ENCODE measurements around the gene SLC6A4.
A peak's percentile ranks its signal among the peaks of the same experiment; 100 is the strongest.

Gene SLC6A4

GRCh38 chr17:30235386-30236296, at the start of gene SLC6A4:
SLC6A4 (minus strand) TSS chr17:30235697; CDS start chr17:30221958, 13,739 bp downstream.
- DNase-seq (ENCODE audit: low spot score), result peak; percentile 58

DNA sequence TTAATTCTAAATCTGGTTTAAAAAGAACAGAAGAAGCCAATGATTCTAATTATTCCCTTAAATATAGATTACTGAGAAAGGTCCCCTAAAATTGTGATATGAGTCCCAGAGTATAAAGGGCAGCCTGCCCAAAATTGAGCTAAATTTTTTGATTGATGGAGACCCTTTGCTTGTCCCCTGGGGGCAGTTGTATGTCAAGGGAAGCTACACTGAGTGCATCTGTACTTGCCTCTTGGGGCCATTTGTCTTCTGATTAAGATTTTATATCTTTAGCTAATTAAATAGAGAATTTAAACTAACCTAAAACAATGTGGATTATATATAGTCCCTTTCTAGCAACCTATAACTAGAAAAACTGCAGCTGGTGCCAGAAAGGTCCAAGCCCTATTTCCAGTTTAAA, 43.7 kb upstream of the SLC6A4 start:
- DNase-seq (ENCODE audit: low spot score), result no peak

DNA sequence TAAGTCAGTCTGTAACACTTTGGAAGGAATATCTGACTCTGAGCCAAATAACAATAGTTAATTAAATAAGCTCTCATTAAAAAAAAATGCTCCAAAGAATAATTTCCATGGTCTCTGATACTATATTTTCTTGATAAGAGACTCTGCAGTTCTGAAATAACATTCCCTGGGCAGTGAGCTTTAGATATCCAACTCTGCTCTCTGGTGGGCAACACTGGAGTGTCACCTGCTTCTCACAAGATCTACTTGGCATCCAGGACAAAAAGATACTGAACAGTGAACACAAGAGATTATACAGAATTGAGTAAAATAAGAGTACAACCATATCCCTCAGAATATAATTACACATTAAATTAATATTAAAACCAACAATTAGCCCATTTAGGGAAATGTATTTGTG, 42.5 kb upstream of the SLC6A4 start:
- no peak for DNase-seq (ENCODE audit: low spot score)

- no peak for DNase-seq (ENCODE audit: low spot score)
Observed at GRCh38 chr17:30275911-30276310, 40.4 kb upstream of the SLC6A4 start.

DNA sequence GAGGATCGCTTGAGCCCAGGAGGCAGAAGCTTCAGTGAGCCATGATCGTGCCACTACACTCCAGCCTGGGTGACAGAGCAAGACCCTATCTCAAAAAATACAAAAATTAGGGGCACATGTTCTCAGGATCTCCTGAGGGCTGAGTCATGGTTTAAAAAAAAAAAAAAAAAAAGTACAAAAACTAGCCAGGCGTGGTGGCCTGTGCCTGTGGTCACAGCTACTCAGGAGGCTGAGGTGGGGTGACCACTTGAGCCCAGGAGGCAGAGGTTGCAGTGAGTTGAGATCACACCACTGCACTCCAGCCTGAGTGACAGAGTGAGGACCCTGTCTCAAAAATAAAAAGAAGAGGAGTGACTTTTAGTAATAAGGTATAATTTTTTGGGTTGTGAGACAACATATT, 39.4 kb upstream of the SLC6A4 start:
- DNase-seq (ENCODE audit: low spot score), result no peak

DNA sequence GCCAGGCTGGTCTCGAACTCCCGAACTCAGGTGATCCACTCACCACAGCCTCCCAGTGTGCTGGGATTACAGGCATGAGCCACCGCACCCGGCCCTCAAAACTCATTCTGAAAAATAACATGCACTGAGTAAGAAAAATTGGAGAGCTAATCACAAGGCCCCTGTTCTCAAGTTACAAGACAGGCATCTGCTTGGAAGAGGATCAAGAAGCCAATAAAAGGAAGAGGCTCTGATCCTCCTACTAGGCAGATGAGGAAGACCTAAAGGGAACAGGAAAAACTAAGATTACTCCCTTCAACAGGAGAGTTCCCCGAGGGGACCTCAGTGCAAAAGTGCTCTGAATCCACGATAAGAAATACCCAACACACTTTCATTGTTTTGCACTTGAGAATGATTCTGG, 37.9 kb upstream of the SLC6A4 start:
- no peak for DNase-seq (ENCODE audit: low spot score)

DNA sequence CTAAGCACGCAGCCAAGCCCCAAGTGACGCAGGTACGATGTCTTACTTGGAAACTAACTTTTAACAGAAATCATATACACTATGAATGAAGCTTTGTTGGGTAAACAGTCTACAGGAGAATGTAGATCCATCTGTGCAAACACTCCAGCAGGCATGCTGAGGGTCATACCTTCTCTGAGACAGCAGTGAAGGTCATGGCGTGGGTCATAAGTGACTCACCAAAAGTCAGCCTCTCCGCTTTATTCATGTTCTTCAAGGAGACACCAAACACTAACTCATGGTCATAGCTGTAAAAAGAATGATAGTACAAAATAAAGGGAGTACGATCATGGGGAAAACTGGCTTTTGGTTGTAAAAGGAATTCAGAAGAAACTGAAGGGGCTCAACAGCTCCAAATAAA, 35.6 kb upstream of the SLC6A4 start:
- no peak for DNase-seq (ENCODE audit: low spot score)

GRCh38 chr17:30267625-30268024, 32.1 kb upstream of the SLC6A4 start:
- no peak for DNase-seq (ENCODE audit: low spot score)

GRCh38 chr17:30263552-30264333, 28.2 kb upstream of the SLC6A4 start:
- DNase-seq (ENCODE audit: low spot score), result no peak

GRCh38 chr17:30256756-30257506, 21.4 kb upstream of the SLC6A4 start:
- DNase-seq (ENCODE audit: low spot score), result no peak

DNA sequence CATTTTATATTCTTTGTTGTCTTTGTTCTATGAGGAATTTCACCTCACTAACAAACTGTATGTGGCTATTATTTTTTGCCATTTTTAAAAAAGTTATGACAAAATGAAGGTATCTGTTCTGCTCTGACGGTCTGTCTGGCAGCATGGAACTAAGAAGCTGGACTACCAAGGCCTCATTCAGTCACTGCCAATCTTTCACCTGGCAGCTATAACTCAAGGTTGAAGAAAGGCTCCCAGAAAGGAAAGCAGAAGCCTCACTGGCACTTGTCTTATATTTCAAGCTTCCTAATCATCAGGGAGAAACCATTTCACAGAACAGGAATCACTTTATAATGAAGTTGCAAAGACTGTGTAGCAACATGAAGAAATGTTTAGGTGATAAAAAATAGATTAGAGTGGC, 18.7 kb upstream of the SLC6A4 start:
- DNase-seq (ENCODE audit: low spot score), result no peak

DNA sequence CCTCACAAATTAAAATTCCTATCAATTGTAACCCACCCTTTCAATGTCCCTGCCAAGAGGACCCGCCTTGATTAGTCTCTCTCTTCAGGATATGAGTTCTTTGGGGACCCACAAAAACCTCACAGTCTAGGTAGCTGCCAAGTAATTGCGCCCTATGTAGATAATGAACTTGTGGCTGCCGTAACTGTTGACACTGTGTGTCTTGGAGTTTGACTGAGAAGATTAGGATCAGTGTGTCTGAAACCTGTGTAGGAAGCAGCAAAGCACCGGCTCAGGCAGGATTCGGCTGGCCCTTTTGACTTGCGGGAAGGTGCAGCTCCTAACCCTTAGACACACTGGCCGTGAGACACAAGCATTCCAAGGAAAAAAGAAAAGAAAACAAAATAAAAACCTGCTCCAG, 17.8 kb upstream of the SLC6A4 start:
- DNase-seq (ENCODE audit: low spot score), result no peak

DNA sequence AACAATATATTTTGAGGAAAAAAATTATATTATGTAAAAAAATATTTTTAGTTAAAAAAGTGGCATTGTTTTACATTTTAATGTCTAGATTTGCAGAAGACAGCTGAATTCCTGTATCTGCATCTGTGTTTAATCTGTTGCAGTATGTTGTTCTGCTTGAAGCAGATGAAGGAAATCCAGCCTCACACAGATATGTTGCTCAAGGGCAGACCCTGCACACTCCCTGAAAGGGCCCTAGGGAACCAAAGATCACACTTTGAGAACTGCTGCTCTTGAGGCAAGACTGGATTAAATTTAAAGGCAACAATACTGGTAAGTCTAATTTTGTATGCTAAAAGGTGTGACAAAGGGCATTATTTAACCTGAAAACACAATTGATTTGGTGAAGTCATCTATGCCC, 16.4 kb upstream of the SLC6A4 start:
- no peak for DNase-seq (ENCODE audit: low spot score)

DNA sequence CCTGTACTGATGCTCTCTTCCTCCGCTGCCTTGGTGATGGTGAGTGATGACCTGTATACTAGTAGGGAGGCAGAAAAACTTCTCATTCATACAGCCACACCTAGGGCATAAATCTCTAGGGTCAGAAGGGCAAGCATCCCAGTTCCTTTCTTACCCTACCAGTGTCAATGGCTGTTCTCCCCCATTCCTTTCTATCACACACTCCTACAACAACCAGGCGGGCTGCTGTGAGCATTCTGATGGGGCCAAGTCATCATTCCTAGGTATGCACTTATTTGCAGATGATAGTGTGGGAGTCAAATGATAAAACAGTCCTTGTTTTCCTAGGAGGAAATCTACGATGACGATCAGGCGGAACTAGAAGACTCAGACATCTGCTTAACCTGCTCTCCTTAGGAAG, 14.0 kb upstream of the SLC6A4 start:
- no peak for DNase-seq (ENCODE audit: low spot score)

DNA sequence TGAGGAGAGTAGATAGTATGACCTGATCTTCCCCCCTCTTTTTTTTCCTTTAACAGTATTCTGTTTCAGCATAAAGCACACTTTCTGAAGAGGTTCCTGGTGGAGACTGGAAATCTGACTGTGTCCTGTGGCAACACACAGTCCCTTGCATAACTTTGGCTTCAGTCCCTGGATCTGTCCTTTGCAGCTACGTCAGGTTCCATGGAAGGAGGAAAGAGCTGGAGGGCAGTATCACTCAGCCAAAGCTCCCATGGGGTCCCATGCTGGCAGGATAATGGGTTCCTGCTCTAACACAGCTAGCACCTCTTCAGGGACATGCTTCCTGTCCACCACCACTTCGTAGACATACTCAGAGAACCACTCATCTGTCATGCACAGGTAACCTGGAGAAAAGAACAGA, 13.3 kb upstream of the SLC6A4 start:
- no peak for DNase-seq (ENCODE audit: low spot score)

DNA sequence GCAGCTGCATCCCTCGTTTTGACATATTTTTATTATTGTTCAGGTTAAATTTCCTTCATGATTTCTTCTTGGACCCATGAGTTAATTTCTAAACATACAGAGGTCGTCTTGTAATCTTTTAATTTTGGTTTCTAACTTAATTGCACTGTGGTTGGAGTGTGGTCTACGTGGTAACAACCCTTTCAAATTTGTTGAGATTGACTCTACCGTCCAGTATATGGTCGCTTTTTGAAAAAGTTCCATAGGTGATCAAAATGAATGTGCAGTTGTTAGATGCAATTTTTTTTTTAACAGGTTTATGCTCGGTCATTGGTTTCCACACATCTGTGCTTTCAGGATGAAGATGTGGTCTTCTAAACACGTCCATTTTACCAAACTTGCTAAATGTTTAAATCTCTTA, 11.0 kb upstream of the SLC6A4 start:
- no peak for DNase-seq (ENCODE audit: low spot score)

GRCh38 chr17:30244853-30245385, 9.4 kb upstream of the SLC6A4 start:
- DNase-seq (ENCODE audit: low spot score), result peak; percentile 70

DNA sequence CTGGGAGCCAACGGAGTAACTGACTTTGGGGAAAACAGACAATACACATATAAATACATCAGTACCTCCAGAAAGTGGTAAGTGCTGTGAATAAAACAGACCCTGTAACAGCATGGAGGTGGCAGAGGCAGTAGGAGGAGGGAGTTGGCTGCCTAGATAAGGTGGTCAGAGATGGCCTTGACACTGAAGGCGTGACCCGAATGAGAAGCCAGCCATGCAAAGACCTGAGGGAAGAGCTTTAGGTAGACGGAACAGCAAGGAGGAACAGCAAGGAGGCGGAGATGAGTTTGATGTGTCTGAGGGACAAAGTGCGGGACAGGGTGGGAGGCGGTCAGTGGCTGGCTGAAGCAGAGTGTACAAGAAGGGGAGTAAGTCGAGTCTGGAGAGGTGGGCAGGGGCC, 8.1 kb upstream of the SLC6A4 start:
- no peak for DNase-seq (ENCODE audit: low spot score)

DNA sequence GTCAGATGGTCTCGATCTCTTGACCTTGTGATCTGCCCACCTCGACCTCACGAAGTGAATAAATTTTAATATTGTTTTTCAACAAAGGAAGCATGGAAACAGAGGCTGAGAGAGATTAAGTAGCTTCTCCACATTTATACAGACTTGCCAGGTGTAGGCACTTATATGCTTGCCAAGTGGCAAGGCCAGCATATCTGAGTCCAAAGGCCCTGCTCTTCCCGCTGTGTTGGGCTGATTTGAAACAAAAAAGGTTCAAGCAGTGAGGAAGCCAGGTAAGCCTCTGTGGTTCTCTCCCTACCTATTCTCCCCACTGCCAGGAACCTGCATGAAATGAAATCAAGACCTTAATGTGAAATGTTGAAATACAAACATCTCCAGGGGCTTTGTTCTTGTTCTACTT, 7.5 kb upstream of the SLC6A4 start:
- DNase-seq (ENCODE audit: low spot score), result no peak

- no peak for DNase-seq (ENCODE audit: low spot score)
Observed at GRCh38 chr17:30241051-30241450, 5.6 kb upstream of the SLC6A4 start.

- DNase-seq (ENCODE audit: low spot score), result no peak
Observed at GRCh38 chr17:30240177-30240576, 4.7 kb upstream of the SLC6A4 start.

DNA sequence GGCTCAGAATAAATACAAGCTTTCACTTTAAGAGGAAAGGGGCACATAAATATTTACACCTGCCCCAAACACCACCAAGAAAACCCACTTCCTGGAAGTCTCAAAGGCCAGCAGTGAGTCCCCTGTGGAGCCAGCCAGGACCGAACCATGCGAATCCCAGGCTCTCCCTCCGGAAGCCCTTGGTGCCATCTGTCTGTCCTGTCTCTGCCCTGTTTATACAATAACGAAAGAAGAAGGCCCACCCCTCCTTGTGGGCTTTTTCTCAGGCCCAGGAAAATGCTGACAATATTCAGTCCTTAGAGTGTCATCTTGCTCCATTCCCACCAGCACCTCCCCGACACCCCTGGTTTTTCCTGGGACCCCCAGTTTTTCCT, 3.6 kb upstream of the SLC6A4 start:
- no peak for DNase-seq (ENCODE audit: low spot score)

Data from AG08396 (cell line).